Activated T-helper 1 cell treated with anti-CD3 and anti-CD28 coated beads, Interleukin-12 subunit alpha, Interleukin-12 subunit beta, Interleukin-2, Interleukin-4 antibody, amounts not matched to agents 30 ng/mL and 10 ng/mL and 1 ng/mL, durations not matched to agents 14 hours and 24 hours and 36 hours (primary cell): ENCODE measurements around the gene SERTAD4. TPM values are rescaled to one million over a fixed set of nuclear protein-coding genes. Genes with fewer than 3 reads are reported as not detected.

Experiments used
- DNase-seq: peaks from one replicate; pipeline ENCODE4 v3.0.0; 2021; ENCODE audit warnings: low spot score
- H3K27ac Mint-ChIP-seq: one replicate; pipeline ENCODE4 v1.8.0; 2021; ENCODE audit warnings: mild to moderate bottlenecking, mixed read lengths
- H3K27me3 Mint-ChIP-seq: one replicate; pipeline ENCODE4 v1.8.0; 2022; ENCODE audit warnings: mild to moderate bottlenecking, moderate library complexity, mixed read lengths; ENCODE audit not compliant: insufficient read depth
- H3K36me3 Mint-ChIP-seq: one replicate; pipeline ENCODE4 v1.8.0; 2021; ENCODE audit warnings: low read depth, mixed read lengths
- H3K4me1 Mint-ChIP-seq: one replicate; pipeline ENCODE4 v1.8.0; 2021; ENCODE audit warnings: low read depth, mixed read lengths
- H3K4me3 Mint-ChIP-seq: one replicate; pipeline ENCODE4 v1.8.0; 2021; ENCODE audit warnings: mild to moderate bottlenecking, moderate library complexity, mixed read lengths
- H3K9me3 Mint-ChIP-seq: one replicate; pipeline ENCODE4 v1.8.0; 2021; ENCODE audit warnings: mixed read lengths
- intact Hi-C: fragments of 100-400 bp; cut with micrococcal nuclease; formaldehyde crosslinking; loops from one replicate; pipeline ENCODE4 v1.15.1; 2024
- total RNA-seq: library from RNA; stranded (reverse); gene quantifications from 2 replicates; pipeline ENCODE4 v1.2.3, GENCODE V29; 2022

The SERTAD4 gene
- total RNA-seq, 1 donor from 2014 or later, result not detected

DNA sequence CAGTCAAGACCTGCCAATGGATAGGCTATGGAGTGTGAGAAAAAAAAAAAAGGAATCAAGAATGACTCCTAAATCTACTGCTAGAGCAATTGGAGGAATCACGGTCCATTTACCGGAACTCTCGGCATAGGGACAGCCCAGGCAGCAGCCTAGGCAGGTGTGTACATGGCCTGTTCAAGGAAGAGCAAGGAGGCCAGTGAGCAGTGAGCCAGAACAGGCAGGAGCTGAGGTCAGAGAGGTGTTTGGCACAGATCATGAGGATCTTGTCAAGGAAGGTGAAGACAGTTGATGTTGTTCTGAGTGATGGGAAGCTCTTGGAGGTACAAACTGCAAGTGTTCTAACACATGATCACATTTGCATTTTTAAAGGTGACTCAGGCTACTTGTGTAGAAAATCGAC is 55.5 kb downstream of the SERTAD4 start:
- Mint-ChIP-seq H3K36me3 (no peaks in the 10 kb centered on the region), H3K27me3 (peaks cover 41% of the 10 kb centered on the region), H3K9me3 (no peaks in the 10 kb centered on the region), H3K27ac (no peak overlapping the region), H3K4me1 (no peaks in the 10 kb centered on the region), H3K4me3 (no peak overlapping the region)
- intact Hi-C loops, result no loop called here
- DNase-seq, result no peak

GRCh38 chr1:210289248-210289647 is 56.7 kb downstream of the SERTAD4 start:
- Mint-ChIP-seq H3K36me3 (no peaks in the 10 kb centered on the region), H3K4me1 (no peaks in the 10 kb centered on the region), H3K27ac (no peak overlapping the region), H3K4me3 (no peak overlapping the region), H3K9me3 (no peaks in the 10 kb centered on the region), H3K27me3 (peaks cover 45% of the 10 kb centered on the region)
- intact Hi-C loops, result no loop called here
- no peak for DNase-seq

- H3K27ac Mint-ChIP-seq, result no peak overlapping the region
- intact Hi-C loops, result no loop called here
- DNase-seq, result no peak
- H3K4me3 Mint-ChIP-seq, result no peak overlapping the region
- no peaks in the 10 kb centered on the region for H3K36me3 Mint-ChIP-seq
- H3K9me3 Mint-ChIP-seq, result no peaks in the 10 kb centered on the region
- peaks cover 51% of the 10 kb centered on the region for H3K27me3 Mint-ChIP-seq
- H3K4me1 Mint-ChIP-seq, result no peaks in the 10 kb centered on the region
These were observed 58.6 kb downstream of the SERTAD4 start for GRCh38 chr1:210291081-210291764.

GRCh38 chr1:210291786-210292230 is 59.2 kb downstream of the SERTAD4 start:
- no peaks in the 10 kb centered on the region for H3K4me1 Mint-ChIP-seq
- H3K9me3 Mint-ChIP-seq, result no peaks in the 10 kb centered on the region
- DNase-seq, result no peak
- intact Hi-C loops, result no loop called here
- peaks cover 53% of the 10 kb centered on the region for H3K27me3 Mint-ChIP-seq
- H3K27ac Mint-ChIP-seq, result no peak overlapping the region
- no peak overlapping the region for H3K4me3 Mint-ChIP-seq
- H3K36me3 Mint-ChIP-seq, result no peaks in the 10 kb centered on the region

DNA sequence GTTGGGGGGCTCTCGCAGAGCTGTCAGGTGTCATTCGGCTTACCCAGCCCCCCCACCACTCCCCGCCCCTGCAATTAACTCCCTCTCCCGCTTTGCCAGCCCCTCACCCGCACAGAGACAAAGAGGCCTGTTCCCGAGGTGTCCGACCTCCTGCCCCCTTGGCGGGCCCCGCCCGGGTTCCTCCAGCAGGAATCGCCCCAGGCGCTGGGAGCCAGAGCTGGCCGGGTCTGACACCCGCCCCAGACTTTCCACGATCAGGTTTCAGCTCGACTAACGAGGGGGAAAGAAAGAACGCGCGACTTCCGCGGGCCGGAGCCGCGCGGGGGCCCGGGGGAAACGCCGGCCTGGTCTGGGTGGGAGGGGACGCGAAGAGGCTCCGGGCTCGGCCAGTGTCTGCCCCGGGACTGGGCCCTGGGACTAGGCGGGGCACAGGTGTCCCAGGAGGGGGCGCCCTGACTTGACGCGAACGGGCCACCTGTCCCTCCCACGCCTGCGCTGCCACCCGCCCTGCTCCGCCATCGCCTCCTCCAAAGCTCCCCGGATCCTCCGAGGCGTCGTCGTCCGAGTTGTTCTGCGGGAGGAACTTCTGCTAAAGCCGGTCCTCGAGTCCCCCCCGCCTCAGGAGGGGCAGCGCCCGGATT is 59.8 kb downstream of the SERTAD4 start:
- Mint-ChIP-seq H3K9me3 (no peaks in the 10 kb centered on the region), H3K27me3 (peaks cover 53% of the 10 kb centered on the region), H3K4me3 (no peak overlapping the region), H3K36me3 (no peaks in the 10 kb centered on the region), H3K4me1 (no peaks in the 10 kb centered on the region), H3K27ac (no peak overlapping the region)
- no peak for DNase-seq
- intact Hi-C loops, result no loop called here

DNA sequence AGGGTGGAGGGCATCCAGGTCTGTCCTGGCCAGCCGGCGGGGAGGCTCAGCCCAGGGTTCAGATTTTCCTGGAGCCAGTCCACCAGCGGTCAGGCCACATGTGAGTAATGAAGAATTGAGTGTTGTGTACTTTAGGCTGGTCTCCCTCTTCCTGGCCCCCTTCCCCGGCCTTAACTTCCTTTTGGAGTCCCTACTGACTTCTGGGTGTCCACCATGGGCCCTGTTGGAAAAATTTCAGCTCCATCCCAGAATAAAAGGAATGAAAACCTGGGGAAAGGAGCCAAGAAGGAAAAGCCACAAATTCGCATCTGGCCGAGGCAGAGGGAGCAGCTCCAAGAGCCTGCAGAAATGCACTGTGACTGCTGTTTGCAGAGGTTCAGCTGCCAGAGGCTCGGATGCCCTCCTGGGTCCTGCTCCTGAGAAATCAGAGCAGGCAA is 60.6 kb downstream of the SERTAD4 start:
- H3K27ac Mint-ChIP-seq, result no peak overlapping the region
- H3K27me3 Mint-ChIP-seq, result peaks cover 51% of the 10 kb centered on the region
- intact Hi-C loops, result no loop called here
- H3K9me3 Mint-ChIP-seq, result no peaks in the 10 kb centered on the region
- no peaks in the 10 kb centered on the region for H3K36me3 Mint-ChIP-seq
- H3K4me3 Mint-ChIP-seq, result no peak overlapping the region
- no peak for DNase-seq
- H3K4me1 Mint-ChIP-seq, result no peaks in the 10 kb centered on the region

- Mint-ChIP-seq H3K4me3 (no peak overlapping the region), H3K27ac (no peak overlapping the region), H3K27me3 (peaks cover 39% of the 10 kb centered on the region), H3K4me1 (no peaks in the 10 kb centered on the region), H3K9me3 (no peaks in the 10 kb centered on the region), H3K36me3 (no peaks in the 10 kb centered on the region)
- intact Hi-C loops, result no loop called here
- no peak for DNase-seq
These were observed 62.6 kb downstream of the SERTAD4 start for GRCh38 chr1:210294999-210295745.

Other genes starting within 250 kb of the SERTAD4 start
- 0.67 and 0.73 TPM in 2 replicates for gene HHAT, start 96.1 kb downstream of the SERTAD4 start, total RNA-seq